GM18526 (cell line): Measurements from ENCODE around the gene LGALS7B.

Source experiments
- POLR2A ChIP-seq: IDR thresholded peaks from 3 replicates; pipeline ENCODE4 v1.6.1; 2011; ENCODE audit not compliant: insufficient read length; ENCODE audit errors: extremely low read depth

LGALS7B gene

DNA sequence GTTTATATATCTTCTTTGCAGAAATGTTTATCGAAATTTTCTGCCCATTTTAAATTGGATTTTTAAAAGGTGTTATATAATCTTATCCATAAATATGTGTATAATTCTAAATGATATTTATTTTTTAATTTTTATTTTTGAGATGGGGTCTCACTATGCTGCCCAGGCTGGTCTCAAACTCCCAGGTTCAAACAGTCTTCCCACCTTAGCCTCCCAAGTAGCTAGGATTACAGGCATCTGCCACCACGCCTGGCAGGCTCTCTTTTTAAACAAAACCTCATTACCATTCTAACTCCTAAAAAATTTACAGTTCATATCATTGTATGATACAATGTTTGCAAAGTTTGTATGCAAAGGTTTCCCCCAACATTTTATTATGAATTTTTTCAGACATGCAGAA, 7.2 kb downstream of the LGALS7B start:
- TF ChIP-seq POLR2A = no peak

- no peak for TF ChIP-seq POLR2A
These were observed 10.1 kb downstream of the LGALS7B start for GRCh38 chr19:38799104-38799503.

DNA sequence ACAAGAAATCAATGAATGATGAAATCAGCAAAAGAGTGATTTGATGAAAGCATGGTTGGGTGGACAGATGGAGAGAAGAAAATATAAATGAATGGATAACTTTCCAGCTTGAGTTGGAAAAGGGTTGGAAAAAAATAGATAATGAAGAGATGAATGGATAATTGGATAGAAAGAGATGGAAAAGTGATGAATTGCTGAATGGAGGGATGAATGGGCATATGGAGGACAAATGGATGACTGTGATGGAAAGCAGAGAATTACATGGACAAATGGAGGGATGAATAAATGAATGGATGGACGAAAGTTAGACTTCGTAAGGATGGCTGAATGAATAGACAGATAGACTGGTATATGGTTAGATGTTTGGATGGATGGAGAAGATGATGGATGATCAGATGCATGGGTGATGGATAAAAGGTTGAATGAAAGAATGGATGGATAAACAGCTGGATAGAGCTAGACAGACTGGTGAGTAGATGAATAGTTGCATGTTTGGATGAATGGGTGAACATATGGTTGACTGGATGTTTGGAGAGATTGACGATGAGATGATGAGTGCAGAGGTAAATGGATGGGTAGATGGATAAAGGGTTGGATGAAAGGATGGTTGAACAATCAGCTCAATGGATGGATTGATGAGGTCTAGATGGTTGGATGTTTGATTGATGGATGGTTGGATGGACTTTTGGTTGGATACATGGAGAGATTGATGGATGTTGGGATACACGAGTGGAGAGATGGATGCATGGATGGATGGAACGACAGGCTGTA, 11.8 kb downstream of the LGALS7B start:
- no peak for TF ChIP-seq POLR2A

DNA sequence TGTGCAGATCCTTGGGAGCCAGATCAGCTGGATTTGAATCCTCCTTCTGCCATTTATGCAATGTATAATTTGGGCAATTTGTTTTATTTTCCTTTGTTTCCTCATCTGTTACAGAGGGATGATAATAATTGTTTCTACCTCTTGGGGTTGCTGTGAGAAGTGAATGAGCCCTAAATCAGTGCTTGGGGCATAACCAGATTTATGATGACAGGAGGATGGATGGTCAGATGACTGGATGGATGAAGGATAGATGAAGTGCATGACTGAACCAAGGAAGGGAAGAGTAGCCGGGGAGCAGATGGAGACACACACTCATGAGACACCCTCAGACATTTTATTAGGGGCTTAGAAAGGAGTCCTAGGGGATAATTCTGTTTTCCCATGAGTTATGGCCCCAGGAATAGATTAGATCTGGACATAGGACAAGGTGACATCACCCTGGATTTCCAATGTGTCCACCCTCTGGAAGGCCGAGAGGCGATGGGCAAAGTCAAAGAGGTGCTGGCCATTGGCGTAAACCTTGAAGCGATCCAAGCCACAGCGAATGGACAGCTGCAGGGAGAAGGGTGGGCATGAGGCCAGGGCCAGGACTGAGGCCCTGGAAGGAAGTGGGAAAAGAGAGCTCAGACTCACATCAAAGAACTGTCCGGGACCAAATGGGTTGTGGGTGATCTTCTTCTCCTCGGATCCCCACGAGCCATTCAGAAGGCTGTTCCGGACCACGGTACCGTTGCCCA, 12.5 kb downstream of the LGALS7B start:
- no peak for TF ChIP-seq POLR2A

DNA sequence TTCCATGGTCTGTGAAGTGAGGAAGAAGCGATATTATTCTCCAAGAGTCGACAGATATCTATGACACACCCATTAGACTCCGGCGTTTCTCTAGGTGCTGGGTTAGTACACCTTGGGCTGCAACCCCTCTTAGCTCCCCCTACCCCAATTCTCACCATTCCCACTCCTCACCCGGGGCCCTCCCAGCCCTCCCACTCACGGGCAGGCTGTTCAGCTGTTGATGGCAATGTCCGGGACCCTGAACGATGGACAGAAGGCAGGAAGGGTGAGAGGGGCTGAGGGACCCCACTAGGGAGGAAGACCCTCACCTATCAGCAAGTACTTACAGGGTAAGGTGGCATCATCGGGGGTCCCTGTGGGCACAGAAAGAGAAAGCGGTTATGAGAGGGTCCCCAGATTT, 14.5 kb downstream of the LGALS7B start:
- TF ChIP-seq POLR2A = no peak

GRCh38 chr19:38805180-38805579, 16.2 kb downstream of the LGALS7B start:
- no peak for TF ChIP-seq POLR2A

- no peak for TF ChIP-seq POLR2A
These were observed 17.4 kb downstream of the LGALS7B start for GRCh38 chr19:38806371-38806770.

DNA sequence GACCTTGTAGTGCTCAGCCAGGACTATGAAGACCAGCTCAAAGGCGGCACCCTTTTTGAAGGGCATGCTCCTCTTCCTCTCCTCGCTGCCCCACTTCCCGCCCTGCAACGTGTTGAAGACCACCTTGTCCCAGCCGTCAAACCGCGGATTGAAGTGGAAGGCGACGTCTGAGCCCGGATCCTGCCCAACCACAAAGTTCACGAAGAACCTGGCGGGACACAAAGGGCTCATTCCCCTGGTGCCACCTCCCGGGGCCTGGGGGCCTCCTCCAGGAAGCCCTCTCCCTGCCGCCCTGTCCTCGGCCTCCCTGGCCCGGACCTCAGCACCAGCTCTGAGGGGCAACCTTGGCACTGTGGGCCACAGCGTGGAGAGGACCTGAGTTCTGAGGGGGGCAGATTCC, 19.7 kb downstream of the LGALS7B start:
- TF ChIP-seq POLR2A = no peak

DNA sequence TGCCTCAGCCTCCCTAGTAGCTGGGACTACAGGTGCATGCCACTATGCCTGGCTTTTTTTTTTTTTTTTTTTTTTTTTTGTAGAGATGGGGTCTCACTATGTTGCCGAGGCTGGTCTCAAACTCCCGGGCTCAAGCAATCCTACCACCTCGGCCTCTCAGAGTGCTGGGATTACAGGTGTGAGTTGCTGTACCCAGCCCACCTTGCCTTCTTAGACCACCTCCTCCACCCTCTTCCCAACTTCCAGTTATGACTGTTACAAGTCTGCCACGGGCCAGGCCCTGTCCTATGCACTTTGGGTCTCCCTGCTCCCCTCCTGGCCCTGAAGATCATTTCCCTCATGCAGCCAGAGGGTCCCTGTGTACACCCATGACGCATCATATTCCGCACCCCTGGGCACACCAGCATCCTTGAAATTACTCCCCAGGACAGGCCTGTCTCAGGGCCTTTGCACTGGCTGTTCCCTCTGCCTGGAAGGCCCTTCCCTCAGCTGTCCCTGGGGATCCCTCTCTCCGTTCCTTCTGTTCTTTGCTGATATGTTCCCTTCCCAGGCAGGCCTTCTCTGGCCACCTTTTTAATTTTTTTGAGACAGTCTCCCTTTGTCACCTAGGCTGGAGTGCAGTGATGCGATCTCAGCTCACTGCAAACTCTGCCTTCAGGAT, 20.7 kb downstream of the LGALS7B start:
- TF ChIP-seq POLR2A = no peak

DNA sequence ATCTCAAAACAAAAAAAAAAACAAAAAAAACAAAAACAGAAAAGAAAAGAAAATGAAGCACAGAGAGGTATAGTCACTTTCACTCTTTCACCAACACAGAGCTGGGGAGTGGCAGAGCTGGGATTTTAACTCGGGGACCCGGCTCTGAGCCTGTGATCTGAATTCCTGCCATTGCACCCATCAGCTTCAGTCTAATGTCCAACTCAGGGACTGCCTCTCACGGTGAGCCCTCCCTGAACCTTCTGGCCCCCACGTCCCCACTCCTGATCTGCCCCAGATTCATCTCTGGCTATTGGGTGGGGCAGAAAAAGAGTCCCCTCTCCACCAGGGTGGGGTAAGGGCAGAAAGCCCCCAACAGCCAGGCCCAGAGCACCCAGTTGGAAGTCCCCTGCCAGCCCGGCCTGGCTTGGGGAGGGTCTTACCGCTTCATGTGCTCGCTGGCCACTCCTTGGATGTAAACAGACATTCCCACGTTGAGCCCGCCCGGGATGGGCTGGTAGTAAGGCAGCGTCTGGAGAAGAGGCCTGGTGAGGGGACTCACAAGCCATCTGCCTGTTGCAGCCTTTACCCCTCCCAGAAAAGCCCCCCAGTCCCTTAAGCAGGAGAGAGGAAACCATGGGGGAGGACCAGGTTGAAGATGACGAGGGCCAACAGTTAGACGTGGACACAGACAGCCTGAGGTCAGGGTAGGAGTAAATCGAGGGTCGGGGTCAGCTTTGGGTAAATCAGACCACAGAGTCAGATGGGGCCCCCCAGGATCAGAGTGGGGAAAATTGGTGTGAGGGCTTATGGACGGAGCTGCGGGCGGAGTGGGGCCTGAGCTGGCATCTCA, 23.2 kb downstream of the LGALS7B start:
- no peak for TF ChIP-seq POLR2A

DNA sequence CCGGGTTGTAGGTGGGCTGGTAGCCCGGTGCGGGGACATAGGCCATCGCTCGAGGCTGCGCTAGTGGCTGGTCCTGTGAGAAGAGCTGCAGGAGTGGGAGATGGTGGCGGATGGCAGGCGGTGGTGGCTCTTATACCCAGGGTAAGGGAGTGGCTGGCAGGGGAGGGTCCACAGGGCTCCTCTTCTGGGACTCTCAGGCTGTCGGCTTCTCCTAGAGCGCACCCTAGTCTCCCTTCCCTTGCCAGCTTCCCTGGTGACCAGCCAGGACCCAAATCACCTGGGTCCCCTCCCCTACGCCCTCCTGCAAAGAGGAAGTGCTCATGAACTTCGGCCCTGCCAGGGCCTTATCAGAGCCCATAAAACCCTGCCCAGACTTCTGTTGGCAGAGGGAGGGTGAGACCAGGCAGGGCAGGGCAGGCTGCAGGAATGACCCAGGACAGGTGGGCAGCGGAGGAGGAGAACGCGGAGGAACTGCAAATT, 23.9 kb downstream of the LGALS7B start, which contains the start of gene LGALS4:
TSS of gene LGALS4 (minus strand) at position 105 of the 480 bp plus-strand sequence. CDS start at position 46, 59 bp downstream.
- TF ChIP-seq POLR2A = no peak

DNA sequence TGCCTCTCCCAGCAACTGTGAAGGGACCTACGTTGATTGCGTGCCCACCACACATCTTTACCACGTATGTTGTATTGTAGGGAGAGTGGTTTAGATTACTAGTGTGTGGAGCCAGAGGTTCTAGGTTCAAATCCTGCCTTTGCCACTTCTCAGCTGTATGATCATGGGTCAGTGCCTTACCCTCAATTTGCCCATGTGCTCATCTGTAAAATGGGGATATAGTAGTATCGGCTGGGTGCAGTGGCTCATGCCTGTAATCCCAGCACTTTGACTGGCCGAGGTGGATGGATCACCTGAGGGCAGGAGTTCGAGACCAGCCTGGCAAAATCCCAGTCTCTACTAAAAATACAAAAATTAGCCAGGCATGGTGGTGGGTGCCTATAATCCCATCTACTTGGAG, 24.3 kb downstream of the LGALS7B start:
- no peak for TF ChIP-seq POLR2A

- TF ChIP-seq POLR2A = no peak
These were observed 26.3 kb downstream of the LGALS7B start for GRCh38 chr19:38815059-38816001.
